CD1c-positive myeloid dendritic cell (primary cell): ENCODE results near the gene TRIO.

Source experiments
- DNase-seq: peaks from one replicate; pipeline ENCODE4 v3.0.0-alpha.2; 2016; ENCODE audit errors: extremely low spot score

TRIO gene

DNA sequence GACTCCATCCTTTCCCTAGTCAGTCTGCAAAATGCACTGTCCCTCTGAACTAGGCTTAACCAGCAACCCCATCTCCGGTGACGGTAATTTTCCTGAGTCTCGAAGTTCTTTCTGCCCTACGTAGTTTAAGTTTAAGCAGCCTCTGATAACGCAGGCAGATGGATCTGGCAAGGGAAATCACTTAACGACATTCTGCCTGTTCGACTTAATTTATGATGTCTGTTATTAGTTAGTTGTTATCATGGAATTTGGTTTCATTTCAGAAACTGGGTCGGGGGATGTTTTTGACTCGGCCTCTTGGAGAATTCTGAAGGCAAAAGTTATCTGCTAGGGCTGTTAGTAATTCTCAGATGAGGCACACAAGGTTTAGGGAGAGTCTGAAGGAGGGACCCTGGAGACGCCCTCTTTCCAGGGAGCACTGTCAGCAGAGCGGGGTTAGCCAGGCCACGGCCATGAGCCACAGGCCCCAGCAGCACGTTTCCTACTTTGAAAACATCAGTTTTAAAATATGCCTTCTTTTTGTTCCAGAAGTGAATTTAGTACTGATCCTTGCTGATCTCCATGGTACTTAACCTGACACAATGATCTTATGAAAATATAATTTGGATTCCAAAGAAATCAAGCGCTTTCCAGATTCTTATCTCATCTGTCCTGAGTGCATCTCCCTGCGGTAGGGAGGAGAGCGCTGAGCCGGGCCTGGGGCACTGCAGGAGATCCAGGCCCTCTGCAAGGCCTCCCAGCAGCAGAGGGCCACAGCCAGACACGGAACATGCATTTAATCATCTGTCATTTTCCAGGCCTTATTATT is 267.5 kb downstream of the TRIO start:
- no peak for DNase-seq

GRCh38 chr5:14411216-14411615 is 268.1 kb downstream of the TRIO start:
- DNase-seq: no peak

DNA sequence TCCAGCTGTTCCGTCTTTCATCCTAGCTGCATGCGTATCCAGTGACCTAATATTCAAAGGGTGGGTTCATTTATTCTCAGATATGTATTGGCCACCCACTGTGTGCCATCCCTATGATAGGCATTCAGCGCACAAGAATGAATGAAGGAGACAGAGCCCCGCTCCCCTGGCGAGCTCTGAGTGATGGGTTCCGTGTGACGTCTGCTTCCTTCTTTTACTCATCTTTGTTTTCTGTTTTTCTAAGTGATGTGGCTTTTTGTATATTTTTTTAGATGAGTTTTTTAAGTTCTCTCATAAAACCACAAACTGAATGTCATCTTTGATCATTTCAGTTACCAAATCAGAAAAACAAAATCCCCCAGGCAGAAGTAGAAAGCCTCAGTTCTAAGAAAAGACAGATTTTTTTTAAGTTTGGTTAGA is 270.2 kb downstream of the TRIO start:
- DNase-seq: peak; percentile 8

- no peak for DNase-seq
These were observed 270.9 kb downstream of the TRIO start for GRCh38 chr5:14414007-14414406.

DNA sequence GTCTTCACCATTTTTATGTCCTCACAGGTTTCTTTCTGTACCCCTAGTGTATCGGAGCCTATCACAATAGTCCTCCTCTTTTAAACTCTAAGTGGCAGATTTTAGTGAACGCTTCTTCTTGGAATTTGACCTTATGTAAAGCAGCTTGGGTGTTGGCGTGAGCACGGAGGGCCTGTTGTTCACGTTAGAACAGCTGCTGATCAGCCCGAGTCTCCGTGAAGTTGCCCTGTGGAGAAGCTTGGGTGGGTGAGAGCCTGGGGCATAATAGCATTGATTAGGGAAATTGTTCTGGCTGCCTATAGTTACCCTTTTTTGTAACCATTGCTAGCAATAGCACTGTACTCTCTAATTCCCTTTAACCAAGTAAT is 271.5 kb downstream of the TRIO start:
- DNase-seq: no peak

DNA sequence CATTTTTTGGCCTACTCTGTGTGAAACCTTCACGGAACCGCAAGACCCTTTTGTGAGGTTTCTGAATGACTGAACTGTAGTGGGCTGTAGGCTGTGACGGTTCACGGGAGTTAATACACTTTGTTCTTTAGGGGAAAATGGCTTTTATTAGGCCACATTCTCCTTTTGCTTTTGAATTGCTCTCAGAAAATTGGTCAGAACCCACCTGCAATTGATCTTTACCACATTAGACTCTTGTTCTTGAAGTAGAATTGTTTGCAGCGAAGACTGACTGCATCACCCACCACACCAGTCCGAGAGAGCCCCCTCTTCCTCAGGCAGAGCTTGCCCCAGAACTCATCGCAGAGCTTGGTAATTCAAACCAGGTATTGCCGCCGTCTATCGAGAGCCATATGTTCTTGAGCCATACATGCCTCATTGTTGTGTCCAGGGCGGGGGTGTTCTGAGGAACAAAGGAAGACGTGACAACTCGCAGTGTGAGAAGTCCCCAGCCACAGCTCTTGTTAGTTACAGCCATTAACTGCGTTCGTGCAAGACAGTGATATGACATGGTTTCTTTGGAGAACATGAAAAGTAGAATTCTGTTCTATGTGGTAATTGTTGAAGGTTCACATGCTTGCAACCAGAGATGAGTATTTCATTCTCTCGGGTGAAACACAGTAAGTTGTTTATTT is 272.0 kb downstream of the TRIO start:
- no peak for DNase-seq

GRCh38 chr5:14415698-14416074 is 272.5 kb downstream of the TRIO start:
- no peak for DNase-seq

- no peak for DNase-seq
These were observed 273.6 kb downstream of the TRIO start for GRCh38 chr5:14416621-14417275.

DNA sequence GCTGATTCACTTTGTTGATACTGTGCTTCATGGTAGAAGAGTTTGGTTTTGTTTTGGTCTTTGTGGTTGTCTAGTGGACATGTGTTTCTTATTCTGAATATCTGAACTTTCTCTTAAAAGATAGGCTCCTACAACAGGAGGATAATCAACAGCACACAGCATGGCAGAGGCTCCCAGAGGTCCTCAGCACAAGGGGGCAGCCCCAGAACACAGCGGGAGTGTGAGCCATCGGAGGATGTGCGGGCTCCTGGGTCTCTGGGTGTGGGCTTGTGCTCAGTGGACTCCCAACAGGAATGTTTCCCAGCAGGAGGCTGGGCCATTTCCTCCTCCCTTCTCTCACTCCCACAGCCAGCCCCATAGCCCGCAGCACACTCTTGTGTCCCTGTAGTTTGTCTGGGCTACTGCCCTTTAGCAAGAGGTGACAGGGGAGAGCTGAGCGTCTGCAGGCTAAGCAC is 274.2 kb downstream of the TRIO start:
- DNase-seq: no peak

GRCh38 chr5:14417792-14418765 is 274.9 kb downstream of the TRIO start:
- DNase-seq: no peak

DNA sequence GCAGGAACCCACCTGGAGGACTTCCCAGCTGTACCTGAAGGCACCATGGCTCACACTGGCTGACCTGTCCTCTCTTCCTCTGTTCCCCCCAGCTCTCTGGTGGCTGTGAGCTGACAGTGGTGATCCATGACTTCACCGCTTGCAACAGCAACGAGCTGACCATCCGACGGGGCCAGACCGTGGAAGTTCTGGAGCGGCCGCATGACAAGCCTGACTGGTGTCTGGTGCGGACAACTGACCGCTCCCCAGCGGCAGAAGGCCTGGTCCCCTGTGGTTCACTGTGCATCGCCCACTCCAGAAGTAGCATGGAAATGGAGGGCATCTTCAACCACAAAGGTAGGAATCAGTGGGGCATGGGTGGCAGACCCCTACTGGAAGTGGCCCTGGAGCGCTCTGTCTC is 276.5 kb downstream of the TRIO start:
- no peak for DNase-seq

- DNase-seq: no peak
These were observed 277.1 kb downstream of the TRIO start for GRCh38 chr5:14420101-14420811.

GRCh38 chr5:14421851-14422250 is 278.7 kb downstream of the TRIO start:
- DNase-seq: no peak

DNA sequence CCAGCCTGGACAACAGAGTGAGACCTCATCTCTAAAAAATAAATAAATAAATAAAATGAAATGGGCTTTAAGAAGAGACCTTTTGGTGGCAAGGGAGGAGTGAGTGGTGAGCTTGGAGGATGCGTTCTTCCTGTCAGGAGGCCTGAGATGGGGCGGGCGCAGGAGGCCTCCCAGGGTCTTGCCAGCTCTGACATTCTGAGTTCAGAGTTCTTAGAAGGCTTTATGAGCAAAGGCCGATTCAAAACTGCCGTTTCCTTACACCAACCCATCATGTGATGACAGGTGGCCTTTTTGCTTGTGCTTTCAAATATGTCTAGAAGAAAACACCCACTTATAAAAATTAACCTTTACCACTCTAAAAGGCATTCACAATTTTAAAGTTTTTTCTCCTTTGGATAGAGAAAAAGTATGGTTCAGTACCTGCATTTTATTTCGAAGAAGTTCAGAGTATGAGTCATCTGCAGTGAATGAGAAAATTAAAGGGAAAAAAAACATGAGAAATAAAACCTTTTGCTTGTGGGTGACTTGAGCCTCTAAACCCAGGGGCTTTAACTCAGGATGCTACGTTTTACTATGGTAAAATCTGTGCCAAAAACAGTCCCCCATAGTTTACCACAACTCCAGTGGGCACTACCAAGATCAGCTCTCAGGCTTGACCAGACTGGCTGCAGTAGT is 281.0 kb downstream of the TRIO start:
- no peak for DNase-seq

- DNase-seq: no peak
These were observed 282.4 kb downstream of the TRIO start for GRCh38 chr5:14425559-14425958.

- no peak for DNase-seq
These were observed 283.4 kb downstream of the TRIO start for GRCh38 chr5:14426521-14426920.

DNA sequence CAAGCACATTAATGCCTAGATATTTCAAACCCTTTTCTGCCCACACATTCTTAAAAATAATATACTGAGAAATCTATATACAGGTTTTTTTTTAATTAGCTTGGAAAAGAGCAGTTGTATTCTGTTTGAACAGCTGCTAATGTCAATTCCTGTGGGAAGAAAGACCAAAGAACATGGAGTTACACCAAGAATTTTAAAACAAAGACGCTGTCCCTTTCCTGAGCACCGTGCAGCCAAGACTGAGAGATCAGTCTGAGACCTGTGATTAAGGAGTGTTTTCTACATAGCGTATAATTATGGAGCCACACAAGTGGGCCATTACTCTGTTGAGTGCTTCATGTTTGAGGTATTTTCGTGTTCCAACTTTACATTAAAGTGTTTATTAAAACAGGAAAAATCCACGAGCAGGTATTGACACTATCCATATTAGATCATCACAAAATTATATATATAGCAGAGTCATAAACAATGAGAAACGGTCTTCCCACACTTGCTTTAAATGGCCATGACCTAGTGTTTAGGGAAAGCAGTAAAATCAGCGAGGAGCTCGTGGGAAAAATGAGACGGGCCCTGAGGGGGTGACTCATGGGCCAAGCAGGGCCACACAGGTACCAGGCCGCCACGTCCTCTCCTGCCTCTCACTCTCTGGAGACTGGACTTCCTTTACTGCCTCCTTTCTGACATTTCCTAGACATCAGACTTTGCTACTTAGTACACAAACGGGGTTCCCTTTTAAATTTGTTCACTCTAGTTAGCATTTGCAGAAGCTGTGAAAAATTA is 285.4 kb downstream of the TRIO start:
- DNase-seq: no peak

DNA sequence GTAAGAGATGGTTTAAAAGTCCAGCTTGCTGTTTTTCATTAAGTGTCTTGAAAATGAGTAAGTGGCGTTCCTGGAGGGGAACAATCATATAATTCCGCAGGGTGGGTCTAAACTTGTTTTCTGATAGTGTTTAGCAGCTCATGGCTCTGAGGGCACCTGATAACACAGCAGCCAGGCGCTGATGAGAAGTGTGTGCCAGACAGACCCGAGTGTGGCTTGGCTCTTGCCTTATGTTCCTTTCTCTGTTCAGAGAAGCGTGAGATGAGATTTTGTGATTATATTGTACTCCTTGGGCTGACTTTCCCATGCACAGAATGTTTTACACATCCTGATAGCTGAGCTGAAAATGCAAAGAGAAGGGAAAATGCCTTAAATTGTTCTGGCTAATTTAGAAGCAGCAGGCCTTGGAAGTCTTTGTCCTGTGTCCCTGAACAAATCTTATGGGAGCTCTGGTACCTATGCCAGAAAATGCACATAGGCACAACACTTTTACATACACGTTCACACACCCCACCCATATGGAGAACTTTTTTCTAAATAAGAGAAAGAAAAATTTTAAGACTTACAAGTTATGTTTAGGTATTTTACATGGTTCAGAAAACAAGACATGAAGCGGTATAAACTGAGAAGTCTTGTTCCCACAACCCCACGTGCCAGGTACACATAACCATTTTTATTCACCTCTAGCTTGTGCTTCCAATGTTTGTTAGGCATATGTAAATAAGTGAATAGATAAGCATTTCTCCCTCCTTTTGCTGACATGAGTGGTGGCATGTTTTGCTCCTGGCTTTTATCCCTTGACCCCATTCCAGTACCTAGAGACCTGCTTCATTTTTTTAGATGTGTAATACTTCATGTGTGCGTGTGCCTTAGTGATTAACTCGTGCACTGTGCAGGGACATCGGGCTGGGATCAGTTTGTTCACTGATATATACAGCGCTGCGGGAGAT is 286.2 kb downstream of the TRIO start:
- DNase-seq: no peak

GRCh38 chr5:14431534-14431933 is 288.4 kb downstream of the TRIO start:
- no peak for DNase-seq
